DMS79 treated with DMSO at 0.1 percent for 48 hours (cell line): Measurements from ENCODE around the gene PRDM11.
A peak's percentile ranks its signal among the peaks of the same experiment; 100 is the strongest.
"Not testable (repeated sequence)": the region's sequence is repeated elsewhere in the genome, so short reads cannot be mapped to it uniquely, and the experiment has no call there.

Experiments used
- DNase-seq: peaks from one replicate; lab custom pipeline; 2025; lab: John Stamatoyannopoulos, UW

The PRDM11 gene

DNA sequence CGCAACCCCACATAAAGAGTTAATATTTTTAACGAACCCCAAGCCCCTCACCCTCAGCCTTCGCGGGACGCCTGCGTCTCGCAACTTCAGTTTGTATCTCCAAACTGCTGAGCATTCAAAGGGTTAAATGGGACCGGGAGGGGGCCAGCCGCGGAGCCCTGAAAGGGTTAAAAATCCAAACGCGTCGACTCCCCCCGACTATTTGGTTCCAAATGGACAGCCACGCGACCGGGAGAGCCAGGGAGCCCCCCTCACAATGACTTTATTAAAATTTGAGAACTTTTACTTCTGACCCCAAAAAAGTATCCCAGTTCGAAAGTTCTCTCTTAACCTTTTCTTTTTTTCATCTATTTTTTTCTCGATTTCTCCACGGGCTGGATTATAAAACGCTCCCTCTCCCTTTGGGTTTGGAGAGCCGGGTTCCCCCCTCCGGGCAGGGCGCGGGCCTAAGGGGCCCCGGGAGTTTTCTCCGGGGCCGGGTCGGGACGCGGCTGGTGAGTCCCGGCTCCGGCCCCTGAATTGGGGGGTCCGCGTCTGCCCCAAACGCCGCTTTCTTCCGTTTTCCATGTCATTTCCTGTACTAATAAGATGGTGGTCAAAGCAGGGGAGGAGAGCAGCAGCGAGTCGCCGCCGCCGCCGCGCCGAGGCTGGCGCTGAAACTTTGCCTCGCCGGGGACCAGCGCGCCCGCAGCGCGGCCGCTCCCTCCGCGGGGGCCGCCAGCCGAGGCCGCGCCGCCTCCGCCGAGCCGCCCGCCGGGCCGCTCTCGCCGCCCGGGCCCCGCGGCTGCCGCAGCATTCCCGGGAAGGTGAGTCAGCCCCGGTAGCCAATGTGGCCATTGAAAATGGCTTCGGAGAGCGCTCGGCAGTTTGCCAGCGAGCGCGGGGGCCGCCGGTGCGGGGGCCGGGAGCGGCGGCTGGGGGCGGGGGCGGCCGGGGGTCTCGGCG lies at the start of gene PRDM11:
TSS of gene PRDM11 (plus strand) at position 568 of the 945 bp plus-strand sequence. CDS start 35,128 bp downstream, outside the sequence.
- peak; percentile 48 for DNase-seq

DNA sequence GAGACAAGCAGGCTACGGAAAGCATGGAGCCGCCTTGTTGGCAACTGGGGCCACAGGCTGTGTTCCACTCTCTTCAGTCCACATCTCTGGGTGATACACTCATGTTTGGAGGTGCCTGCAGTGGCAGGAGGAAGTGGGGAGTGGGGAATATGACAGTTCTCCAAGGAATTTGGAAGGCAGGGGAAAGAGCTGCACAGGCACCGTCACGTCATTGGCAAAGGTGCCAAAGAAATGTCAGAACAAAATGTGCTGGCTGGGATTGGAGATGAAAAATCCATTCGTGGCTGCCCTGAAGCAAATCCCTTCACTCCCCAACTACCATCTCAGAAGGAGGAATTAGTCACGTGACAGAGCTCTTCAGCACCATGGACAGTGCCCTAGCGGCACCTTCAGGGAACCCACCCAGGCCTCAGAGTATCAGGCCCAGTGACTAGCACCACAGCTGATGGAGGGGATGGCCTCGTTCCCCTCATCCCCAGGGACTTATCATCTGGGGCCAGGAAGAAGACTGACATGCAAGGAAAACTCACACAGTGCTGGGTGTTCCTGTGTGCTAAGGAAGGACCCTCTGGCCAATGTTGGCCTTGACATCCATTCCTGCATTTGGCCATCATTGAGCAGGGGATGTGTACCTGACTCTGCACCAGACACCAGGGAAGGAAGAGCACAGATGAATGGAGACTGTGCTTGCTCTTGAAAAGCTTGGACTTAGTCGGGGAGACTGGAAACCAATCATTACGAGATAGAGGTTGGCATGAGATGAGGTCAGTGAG lies 48.5 kb upstream of the PRDM11 start:
- no peak for DNase-seq

DNA sequence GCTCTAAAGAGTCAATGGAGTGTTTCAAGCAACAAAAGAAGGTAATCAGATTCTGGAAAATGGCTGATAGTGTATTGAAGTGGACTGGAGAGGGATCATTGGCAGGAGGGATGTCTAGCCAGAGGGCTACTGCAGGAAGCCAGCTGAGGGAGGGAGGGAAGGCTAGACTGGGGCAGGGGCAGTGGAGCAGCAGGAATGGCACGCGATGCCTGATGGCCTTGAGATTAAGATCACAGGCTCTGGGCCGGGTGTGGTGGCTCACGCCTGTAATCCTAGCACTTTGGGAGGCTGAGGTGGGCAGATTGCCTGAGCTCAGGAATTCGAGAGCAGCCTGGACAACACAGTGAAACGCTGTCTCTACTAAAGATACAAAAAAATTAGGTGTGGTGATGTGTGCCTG lies 47.5 kb upstream of the PRDM11 start:
- DNase-seq, result peak; percentile 30

DNA sequence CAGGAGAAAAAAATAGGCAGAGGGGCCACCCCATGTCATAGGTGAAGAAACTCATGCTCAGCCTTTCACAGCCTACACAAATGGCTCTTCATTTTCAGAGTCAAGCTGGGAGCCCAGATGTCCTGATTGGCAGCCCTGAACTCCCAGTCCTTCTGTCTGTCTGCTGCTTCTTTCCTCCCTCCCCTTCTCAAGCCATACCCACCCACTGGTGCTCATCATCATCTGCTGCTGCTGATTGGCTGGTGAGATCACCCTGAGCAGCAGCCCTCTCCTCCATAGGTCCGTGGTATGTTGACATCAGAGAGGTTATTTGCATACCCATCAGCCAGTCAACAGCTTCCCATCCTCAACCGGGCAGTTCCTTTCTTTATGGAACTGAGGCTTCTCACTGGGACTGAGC lies 46.1 kb upstream of the PRDM11 start:
- DNase-seq, result no peak

DNA sequence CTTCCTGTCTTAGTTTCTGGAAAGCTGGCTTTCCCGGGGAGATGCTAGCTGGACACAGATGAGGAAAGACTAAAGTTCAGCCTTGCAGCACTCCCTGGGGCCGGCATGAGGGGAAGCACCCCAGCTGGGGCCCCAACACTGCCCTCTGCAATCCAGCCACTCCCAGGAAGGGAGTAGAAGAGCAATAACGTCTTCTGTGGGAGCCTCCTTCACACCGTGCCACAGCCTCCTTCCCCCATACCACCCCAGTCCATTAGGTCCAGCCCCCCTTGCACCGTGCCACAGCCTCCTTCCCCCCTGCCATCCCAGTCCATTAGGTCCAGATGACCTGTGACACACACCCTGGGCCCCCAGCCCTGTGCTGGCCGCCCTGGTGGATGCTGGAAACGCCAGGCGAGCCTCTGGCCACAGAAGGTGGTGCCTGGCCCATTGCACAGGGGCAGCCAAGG lies 44.1 kb upstream of the PRDM11 start:
- DNase-seq, result no peak

DNA sequence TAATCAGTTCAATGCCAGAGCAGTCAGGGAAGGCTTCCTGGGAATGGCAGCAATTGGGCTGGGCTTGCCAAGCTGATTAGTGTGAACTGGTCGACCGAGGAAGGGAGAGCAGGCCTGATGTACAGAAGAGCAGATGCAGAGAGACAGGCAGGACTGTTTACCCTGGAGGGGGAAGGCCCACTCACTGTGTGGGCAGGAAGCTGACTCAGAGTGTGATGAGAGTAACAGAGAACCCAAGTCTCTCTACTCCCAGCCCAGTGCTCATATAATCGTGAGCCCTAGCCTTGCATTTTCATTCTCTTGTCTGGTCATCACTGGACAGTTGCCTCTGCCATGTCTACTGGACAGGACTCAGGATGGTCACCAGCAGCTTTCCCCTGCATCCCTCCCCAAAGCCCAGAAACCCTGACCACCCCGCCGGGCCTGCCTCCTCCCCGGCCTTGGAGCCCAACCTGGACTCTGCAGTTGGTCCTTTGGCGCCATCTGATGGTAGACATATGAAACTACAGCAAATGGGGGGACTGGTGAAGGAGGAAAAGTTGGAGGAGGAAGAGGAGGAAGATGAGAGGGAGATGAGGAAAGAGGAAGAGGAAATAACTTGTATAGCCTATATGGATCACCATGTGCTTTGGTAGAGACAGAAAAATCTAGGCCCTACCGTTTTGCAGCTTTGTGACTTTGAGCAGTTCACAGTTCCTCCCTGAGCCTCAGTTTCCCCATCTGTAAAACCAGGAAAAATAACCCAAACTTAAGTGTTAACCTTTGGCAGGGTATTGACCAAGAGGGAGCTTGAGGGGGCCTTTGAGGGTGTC lies 43.4 kb upstream of the PRDM11 start:
- peak; percentile 45 for DNase-seq

DNA sequence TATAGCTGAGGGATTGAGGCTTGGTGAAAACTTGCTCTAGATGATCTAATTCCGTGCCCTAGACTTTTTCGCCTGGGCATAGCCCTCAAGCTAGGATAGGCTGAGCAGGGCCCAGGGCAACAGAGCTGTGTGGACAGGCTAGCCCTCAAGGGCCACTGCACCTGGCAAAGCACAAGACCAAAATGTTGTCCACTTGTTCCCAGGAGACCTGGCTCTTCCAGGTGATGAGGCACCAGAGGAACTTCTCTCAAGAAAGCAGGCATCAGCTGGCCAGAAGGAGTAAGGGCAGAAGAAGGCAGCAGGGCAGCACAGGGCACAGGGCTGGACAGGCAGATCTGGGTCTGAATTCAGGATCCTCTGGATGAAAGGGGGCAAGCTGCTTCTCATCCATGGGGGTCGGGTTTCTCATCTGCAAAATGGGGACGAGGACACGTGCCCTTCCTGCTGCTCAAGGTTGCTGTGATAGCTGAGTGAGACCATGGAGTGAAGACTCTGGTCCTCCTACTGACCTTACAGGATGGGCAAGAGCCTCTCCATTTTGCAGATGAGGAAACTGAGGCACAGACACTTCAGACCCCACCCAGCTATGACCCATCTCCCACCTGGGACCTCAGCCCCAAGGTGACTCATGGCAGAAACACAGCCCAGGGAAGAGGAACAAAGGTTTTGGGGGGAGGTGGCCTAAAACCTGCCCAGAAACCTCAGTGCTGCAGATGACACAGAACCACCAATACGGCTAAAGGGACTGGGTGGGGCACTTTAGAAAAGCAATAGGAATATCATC lies 42.2 kb upstream of the PRDM11 start:
- no peak for DNase-seq

DNA sequence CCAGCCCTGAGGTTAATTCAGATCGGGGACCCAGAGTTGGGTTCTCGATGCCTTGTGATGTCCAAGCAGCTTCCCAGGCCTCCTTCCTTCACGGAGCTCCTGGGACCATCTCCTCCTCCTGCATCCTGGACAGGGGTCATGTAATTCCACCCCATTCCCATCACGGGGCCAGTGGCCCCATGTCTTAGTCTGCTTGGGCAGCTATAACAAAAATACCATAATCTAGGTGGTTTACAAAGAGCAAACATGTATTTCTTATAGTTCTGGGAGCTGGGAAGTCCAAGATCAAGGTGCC lies 41.7 kb upstream of the PRDM11 start:
- no peak for DNase-seq

DNA sequence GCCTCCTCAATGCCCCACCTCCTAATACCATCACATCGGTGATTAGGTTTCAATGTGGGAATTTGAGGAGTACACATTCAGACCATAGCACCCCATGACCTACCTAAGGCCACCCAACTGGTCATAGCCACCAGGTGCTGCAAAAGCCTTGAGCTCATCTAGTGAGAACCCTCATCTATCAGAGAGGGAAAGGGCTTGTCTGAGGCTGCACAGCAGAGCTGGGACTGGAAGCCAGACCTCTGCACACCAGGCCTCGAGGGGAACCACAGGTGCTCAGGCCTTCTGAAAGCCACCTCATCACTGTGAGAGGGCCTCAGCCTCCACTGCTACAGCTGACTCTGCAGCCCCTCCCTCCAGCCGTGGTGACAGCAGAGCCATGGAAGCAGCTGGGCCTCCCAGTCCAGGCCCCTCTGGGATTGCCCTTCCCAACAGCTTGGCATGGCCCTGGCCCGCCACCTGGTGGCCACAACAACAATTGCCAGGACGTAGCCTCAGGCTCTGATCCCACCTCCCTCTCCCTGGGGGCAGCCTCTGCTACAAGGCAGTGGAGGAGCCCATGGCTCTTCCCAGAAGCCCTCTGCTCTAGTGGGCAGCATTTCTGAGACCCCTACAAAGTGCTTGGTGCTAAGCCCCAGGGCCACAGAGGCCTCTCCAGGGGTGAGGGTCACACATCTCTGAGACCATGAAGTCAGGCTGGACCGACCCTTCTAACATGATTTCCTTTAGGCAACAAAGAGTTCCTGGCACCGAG lies 41.0 kb upstream of the PRDM11 start:
- peak; percentile 66 for DNase-seq

DNA sequence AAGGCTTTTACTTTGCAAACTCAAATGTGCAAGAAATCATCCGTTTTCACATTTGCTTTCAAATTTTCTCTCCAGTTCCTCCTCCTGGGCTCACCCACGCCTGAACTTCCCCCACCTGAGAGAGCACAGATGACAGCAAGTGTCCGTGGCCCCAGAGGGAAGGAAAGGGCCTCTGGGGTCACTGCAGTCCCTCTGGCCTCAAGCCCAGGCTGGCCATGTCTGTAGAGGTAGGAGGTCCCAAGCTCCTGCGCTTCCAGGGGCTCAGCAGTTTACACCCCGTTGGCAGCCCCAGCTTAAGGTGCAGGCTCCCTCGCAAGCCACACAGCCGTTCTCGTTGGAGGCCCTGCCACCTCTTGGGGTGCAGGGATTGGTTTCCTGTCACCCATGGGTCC lies 40.5 kb upstream of the PRDM11 start:
- DNase-seq, result no peak

DNA sequence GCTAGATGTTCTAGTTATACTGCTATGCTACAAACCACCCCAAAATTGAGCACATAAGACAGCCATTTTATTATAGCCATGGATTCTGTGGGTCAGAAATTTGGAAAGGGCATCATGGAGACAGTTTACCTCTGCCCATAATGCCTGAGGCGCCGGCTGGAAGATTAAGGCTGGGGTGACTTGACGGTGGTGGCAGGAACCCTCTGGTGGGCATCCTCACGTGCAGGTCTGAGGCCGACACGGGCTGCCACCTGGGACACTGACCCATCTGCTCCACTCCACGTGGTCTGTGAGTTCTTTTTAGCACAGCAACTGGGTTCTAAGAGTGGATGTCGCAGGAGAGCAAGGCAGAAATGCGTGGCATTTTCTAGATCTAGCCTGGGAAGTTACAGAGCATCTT lies 40.0 kb upstream of the PRDM11 start:
- DNase-seq, result no peak

DNA sequence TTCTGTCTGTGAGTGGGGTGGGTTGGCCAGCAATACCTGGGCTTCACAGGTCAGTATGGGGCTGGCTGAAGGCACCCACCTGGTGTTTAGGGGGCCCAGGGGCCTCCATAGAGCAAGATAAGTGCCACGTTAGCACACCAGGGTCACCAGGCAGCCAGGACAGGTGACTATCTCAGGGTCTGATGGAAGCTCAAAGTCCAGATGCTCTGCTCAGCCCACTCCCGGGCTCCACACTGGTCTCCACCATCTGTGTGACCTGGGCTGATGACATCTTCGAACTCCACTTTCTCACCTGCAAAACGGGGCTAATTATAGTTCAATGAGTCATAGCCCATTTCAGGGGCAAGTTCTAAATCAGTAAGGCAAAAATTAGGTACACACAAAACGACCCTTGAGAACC lies 39.4 kb upstream of the PRDM11 start:
- DNase-seq, result no peak

DNA sequence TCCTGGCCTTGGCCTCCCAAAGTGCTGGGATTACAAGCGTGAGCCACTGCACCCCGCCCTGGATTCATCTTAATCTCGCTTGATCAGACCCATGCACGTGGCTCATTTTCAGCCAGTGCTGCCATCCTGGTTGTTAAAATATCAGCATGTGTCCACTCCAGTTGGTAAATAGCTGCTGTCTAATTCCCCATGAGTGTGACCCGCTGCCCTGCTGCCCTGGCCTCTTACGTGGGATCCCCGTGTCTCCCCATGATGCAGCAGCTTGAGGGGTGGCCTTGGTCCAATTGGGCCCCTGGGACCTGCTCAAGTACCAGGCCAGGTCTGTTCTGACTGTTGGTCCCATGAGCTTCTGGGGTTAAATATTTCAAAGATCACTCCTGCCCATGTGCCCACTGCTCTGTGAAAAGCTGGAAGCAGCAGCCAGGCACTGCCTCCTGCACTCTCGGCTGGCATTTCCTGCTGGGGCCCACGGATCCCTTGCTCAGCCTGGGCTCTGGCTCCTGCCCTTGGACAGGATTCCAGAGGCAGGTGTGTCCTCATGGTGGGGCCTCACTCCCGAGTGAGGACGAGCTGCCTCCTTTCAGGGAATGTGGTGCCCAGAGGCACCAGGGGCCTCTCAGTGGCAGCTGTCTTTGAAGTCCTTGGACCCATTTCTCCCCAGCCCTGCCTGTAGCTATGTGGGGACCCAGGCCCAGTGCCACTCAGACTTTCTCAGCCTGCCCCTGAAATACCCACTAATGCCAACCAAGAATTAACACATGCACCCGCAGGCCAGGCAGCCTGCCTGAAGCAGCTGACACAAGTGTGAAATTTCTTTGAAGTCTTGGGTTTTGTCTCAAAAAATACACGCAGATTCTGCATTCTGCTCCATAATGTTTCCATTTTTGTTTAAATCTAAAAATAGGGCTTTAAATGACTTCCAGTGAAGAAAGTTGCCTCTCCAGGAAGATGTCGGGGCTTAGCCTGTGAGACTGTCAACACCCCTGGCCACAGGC lies 38.1 kb upstream of the PRDM11 start:
- no peak for DNase-seq

DNA sequence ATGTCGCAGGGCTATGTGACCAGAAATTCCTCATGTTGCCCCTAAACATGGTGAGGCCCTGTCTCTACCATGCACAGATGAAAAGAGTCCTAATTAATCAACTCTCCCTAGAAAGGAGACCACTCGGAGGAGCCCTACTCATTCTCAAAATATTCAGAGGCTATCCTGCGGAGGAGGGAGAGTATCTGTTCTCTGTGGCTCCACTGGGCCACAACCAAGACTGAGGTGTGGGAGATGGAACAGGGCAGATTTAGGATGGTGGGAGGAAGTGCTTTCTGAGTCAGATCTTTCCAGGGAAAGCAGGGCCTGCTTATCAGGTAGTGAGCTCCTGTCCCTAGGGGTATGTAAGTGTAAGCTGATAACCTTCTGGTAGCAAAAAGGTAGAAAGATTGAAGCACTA lies 37.0 kb upstream of the PRDM11 start:
- DNase-seq, result no peak

DNA sequence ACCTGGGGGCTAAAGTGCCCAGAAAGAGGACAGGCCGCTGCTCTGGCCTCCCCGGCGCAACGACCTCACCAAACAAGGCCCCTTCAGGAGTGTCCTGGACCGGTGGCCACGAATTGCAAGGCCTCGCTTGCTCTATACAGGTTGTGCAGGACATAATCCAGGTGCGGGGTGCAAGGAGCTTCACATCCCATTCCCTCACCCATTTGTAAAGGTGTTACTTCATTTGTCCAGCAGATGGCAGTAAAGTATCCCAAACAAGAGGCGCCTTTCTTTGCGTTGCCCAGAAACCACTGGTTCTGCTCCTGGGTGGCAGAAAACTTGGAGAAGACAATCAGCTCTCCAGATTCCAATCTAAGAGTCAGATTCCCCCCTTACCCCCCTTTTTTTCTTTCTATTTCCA lies 35.9 kb upstream of the PRDM11 start:
- peak; percentile 71 for DNase-seq

DNA sequence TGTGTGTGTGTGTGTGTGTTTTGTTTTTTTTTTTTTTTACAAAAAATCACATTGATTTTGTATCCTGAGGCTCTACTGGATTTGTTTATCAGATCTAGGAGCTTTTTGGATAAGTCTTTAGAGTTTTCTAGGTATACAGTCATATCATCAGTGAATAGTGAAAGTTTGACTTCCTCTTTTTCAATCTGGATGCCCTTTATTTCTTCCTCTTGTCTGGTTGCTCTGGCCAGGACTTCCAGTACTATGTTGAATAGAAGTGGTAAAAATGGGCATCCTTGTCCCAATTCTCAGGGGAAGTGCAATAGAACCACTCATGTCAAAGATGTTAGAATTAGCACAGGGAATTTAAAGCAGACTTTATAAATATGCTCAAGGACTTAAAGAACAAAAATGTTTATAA lies 32.6 kb upstream of the PRDM11 start:
- DNase-seq, result no peak

DNA sequence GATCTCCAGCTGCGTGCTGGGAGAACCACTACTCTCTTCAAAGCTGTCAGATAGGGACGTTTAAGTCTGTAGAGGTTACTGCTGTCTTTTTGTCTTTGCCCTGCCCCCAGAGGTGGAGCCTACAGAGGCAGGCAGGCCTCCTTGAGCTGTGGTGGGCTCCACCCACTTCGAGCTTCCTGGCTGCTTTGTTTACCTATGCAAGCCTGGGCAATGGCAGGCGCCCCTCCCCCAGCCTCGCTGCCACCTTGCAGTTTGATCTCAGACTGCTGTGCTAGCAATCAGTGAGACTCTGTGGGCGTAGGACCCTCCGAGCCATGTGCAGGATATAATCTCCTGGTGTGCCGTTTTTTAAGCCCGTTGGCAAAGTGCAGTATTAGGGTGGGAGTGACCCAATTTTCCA lies 18.6 kb upstream of the PRDM11 start:
- not testable (repeated sequence) for DNase-seq

DNA sequence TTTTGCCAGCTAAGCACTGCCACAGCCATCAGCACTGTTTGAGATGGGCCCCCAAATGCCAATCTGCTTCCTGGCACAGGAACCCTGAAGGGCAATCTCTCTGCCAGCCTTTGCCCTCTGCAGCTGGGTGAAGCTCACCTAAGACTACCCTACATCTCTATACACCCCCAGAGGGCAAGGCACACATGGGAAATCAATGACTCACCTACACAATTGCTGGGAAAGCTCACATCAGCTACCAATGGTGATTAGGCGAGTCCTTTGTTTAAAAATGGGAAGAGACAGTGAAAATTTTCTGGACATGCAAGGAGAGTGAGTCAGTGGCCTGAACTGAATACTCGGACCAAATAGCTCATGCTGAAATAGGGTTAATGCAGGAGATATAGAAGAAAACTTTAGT lies 12.6 kb upstream of the PRDM11 start:
- DNase-seq, result no peak

DNA sequence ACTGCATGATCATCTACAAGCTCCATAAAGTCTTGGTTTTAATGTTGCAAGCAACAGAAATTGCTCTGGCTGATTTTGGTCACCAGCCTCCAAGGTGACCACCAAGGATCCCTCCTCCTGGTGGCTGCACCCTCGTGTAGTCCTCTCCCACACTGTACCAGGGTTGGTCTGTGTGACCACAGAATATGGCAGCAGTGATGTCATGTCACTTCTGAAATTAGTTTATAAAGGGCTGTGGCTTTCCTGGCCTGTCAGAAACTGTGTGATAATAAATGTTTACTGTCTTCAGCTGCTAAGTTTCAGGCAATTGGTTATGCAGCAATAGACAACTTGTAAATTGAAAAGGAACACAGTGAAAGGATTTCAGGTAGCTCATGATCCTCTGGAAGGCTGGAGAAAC lies 5.3 kb upstream of the PRDM11 start:
- DNase-seq, result no peak

DNA sequence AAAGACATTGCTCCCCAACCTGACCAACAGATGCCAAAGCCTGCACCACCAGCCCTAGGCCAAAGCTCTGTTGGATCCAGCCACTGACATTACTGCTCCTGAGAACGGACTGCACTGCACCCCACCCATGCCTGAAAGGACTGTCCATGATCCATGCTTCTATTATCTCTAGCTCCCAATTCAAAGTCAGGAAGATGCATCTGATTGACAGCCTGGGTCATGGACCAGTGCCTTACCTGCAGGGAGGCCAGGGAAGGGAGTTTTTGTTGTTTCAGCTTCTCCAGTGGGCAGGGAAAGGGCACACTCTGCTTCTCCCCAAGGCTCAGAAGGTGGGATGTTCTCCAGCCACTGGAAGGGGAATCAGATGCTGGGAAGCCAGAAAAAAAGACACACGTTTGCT lies 4.8 kb upstream of the PRDM11 start:
- no peak for DNase-seq
